Left colon (tissue), 2 donors: ENCODE data around the gene NHLRC2. TPM values are rescaled to one million over a fixed set of nuclear protein-coding genes. Genes with fewer than 3 reads are reported as not detected.
"Not testable (repeated sequence)": the region's sequence is repeated elsewhere in the genome, so short reads cannot be mapped to it uniquely, and the experiment has no call there.

Experiments used
- ATAC-seq: fragments of 200-7000 bp; cut with Tn5 transposase; one replicate; pipeline ENCODE4 v1.9.1; 2020; ENCODE audit warnings: mild to moderate bottlenecking, moderate library complexity
- DNase-seq, 2 donors: peaks; one replicate each; pipeline ENCODE4 v3.0.0-alpha.2; 2020
- intact Hi-C, 2 donors: fragments of 100-400 bp; cut with DNase I in 1 of 2; cut with micrococcal nuclease in 1 of 2; formaldehyde crosslinking; loops; one replicate each; pipeline versions ENCODE4 v1.11.2 to v1.14.0; 2022; cut with DNase I, micrococcal nuclease
- total RNA-seq, 2 donors: library from RNA; stranded (reverse); fragmentation: NEBNext Ultra II Directional; extraction: Animal tissue kit (Norgen Biotek cat#: 25700); gene quantifications; one replicate each; pipeline ENCODE4 v1.2.1, GENCODE V29; 2021
- donor health status: DM: no; HTN: no; CAD: no.
- donor health status: DM: yes; HTN: yes; CAD: no.

The NHLRC2 gene
- total RNA-seq, 2 donors from 2014 or later = 33.0 to 36.5 TPM

DNA sequence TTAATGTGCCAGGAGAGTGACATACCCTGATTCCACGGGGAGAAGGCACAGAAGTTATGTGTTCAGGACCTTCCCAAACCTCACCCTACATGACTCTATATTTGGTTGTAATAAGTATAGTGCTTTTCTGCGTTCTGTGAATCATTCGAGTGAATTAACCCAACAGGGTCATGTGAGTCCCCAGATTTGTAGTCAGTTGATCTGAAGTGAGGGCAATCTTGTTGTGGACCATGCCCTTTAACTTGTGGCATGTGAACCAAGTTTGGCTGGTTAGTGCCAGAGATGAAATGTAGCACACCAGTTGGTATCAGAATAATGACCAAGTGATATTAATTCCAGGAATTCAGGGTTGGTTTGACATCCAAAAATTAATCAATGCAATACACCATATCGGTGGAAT lies 70.2 kb downstream of the NHLRC2 start:
- no peak for ATAC-seq
- intact Hi-C loops = no loop called here
- no peak for DNase-seq

GRCh38 chr10:113927440-113927839 lies 73.0 kb downstream of the NHLRC2 start:
- intact Hi-C loops = no loop called here
- DNase-seq = peak in 1 of 2 donors; percentile 32
- ATAC-seq = peak; percentile 86

GRCh38 chr10:113928830-113929229 lies 74.4 kb downstream of the NHLRC2 start:
- ATAC-seq = peak; percentile 42
- no peak for DNase-seq
- intact Hi-C loops = no loop called here

DNA sequence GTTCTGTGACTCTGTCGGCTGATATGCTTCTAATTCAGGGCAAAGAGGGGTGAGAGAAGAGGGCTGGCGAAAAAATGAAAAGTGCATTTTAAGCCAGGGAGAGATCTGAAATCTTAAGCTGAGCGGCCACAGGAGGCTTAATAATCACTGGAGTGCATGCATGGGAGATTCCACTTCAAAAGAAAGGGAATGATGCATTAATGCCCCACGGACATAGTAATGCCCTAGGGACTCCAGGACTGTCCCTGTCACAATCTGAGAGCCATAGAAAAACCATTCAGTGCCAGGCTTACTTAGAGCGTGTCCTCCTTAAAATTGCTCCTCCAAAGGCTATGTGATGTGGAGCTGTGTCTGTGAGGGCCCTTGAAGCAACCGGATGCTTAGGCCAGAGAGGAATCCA lies 75.1 kb downstream of the NHLRC2 start:
- DNase-seq = no peak
- intact Hi-C loops = no loop called here
- ATAC-seq = no peak

DNA sequence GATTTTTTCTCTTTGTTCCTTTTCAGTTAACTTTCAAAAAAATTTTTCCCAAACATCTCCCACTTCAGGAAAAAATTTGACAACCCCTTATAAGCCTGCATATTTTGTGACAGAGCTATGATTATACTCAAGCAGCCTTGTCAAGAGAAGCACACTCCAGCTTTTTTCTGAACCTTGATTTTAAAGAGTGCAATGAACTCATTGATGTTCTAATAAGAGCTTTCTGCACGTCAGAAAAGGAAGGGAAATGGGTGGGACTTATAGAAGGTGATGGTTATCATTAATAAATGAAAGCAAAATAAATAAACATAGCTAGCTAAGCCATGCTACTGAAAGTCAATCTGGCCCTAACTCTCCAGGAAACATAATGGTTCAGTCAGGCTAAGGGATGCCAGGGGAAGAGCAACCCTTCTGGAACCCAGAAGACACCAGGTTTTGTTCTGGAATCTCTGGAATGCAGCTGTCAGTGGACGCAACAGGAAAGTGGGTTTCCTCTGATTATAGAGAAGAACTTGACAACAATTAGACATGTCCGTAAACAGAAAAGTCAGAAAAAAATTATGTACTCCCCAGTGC lies 76.1 kb downstream of the NHLRC2 start:
- intact Hi-C loops = no loop called here
- ATAC-seq (no peak), DNase-seq (no peak)

GRCh38 chr10:113932854-113933253 lies 78.4 kb downstream of the NHLRC2 start:
- intact Hi-C loops = no loop called here
- DNase-seq (no peak), ATAC-seq (no peak)

DNA sequence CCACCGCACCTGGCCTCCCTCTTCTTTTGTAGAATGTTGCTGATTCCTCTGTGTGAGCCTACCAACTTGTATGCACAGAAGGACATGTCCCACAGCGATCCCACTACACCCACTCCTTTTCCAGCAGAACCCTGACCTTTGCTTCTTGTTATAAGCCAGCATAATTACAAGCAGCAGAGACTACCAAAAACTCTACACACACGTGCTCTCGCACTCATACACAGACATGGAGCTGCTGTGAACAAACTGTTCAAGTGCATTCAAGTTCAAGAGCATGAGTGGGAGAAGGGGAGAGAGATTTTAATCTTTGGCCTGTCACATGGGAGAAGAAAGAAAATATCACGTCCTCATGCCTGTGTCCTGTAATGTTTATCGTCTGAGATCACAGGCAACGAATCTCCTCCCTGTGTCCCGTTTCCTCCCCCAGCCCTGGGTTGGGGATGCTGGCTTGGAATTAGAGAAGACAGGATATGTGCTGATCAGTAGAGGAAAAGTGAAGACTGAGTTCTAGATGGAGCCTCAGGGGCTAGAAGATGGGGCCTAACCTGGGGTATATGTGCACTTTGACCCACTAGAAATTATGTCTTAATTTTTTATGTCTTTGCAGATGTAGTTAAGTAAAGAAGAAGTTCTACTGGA lies 79.6 kb downstream of the NHLRC2 start:
- ATAC-seq (peak; percentile 49), DNase-seq (no peak)
- intact Hi-C loops = no loop called here

DNA sequence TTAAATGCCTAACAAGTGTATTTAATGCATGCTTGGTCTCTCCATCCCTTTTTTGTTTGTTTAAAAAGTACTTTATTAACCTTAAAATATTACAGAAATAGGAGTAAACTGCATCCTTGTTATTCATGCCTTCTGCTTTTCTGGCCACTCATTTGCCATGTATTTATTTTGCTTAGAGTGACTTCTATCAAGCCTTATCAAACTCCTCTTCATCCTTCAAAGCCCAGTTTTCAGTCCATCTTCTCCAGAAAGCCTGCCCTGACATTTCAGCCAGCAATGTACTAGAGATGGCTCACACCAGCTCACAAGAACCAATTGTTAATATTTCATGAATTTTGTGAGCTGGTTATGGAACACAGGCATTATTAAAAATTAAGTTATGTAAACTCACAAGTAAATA lies 82.8 kb downstream of the NHLRC2 start:
- intact Hi-C loops = no loop called here
- ATAC-seq (no peak), DNase-seq (no peak)

DNA sequence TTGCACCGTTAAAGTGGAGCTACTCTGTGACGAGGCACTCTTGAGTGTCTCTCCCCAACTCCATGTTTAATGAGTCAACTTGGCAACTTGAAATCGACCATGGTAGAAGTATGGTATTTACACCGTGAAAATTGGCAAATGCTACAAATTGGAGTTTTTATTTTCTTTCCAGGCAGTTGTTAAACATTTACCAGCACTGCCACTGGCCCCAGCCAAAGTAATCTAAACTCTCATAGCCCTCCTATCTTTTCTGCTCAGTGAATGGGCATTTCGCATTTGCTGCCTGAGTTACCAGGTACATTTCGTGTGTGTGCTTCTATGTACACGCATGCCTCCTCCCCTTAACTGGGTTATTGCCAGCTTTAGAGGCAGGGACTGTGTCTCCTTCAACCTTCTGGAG lies 83.3 kb downstream of the NHLRC2 start:
- intact Hi-C loops = no loop called here
- ATAC-seq = peak; percentile 31
- DNase-seq = no peak

DNA sequence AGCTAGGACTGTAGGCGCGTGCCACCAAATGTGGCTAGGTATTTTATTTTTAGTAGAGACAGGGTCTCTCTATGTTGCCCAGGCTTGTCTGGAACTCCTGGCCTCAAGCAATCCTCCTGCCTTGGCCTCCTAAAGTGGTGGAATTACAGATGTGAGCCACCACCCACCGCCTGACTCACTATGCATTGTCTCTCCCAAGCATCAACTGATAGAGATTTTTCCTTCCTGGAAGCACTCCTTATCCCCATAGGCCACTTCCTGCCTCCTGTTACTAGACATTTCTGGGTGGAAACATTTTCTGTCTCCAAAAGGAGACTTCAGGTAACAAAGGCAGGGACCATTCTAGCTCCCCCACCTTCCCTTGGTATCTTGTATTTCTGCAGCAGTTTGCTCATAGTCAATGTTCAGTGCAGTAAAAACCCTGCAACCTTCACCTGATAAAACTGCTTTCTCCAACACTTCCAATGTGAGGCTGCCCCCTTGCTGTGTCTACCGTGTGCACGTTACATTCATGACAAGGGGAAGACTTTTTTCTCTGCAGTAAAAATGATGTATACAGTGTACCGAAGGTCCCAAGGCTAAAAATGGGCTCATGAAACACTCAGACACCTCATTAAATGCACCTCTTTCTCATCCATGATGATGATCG lies 84.9 kb downstream of the NHLRC2 start:
- intact Hi-C loops = no loop called here
- DNase-seq (no peak), ATAC-seq (peak; percentile 54)

- intact Hi-C loops = no loop called here
- ATAC-seq (no peak), DNase-seq (no peak)
Observed at GRCh38 chr10:113941140-113941539, 86.7 kb downstream of the NHLRC2 start.

DNA sequence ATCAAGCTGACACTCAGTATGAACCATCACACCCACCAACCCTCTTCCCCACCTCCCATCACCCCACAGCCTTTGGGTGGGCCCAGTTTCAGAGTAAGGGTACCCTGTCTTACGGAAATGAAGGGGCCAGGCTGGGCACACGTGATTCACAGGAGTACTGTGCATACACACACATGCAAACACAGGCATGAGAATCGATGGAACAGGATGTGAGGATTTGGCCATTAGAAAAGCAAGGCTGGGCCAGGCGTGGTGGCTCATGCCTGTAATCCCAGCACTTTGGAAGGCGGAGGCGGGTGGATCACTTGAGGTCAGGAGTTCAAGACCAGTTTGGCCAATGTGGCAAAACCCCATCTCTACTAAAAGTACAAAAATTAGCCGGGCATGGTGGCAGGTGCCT lies 88.7 kb downstream of the NHLRC2 start:
- ATAC-seq, intact Hi-C loops: not testable (repeated sequence)

GRCh38 chr10:113945075-113945686 lies 90.7 kb downstream of the NHLRC2 start:
- DNase-seq (peak; percentile 54 to 62), ATAC-seq (peak; percentile 85)
- intact Hi-C loops = no loop called here

More for the DNA sequence above, 88.7 kb downstream of the NHLRC2 start:
- DNase-seq = not testable (repeated sequence)

- no peak for DNase-seq
- intact Hi-C loops = no loop called here
Observed at GRCh38 chr10:113945687-113946085, 91.2 kb downstream of the NHLRC2 start.

GRCh38 chr10:113947184-113948041 lies 93.0 kb downstream of the NHLRC2 start:
- peak; percentile 84 for ATAC-seq
- peak; percentile 62 to 68 for DNase-seq
- intact Hi-C loops = no loop called here

More at GRCh38 chr10:113945687-113946085, 91.2 kb downstream of the NHLRC2 start:
- ATAC-seq = no peak

GRCh38 chr10:113948048-113948447 lies 93.6 kb downstream of the NHLRC2 start:
- intact Hi-C loops = no loop called here
- DNase-seq = no peak
- no peak for ATAC-seq

GRCh38 chr10:113950268-113950667 lies 95.8 kb downstream of the NHLRC2 start:
- DNase-seq (no peak), ATAC-seq (no peak)
- intact Hi-C loops = no loop called here

GRCh38 chr10:113953505-113954272 lies 99.2 kb downstream of the NHLRC2 start:
- DNase-seq = no peak
- ATAC-seq = no peak
- intact Hi-C loops = no loop called here
